ENCODE measurements around the gene FAM120AOS. TPM values are rescaled to one million over a fixed set of nuclear protein-coding genes. Genes with fewer than 3 reads are reported as not detected.

Gene FAM120AOS
- total RNA-seq, 1 experiment from 2014 or later: 70.7 TPM

DNA sequence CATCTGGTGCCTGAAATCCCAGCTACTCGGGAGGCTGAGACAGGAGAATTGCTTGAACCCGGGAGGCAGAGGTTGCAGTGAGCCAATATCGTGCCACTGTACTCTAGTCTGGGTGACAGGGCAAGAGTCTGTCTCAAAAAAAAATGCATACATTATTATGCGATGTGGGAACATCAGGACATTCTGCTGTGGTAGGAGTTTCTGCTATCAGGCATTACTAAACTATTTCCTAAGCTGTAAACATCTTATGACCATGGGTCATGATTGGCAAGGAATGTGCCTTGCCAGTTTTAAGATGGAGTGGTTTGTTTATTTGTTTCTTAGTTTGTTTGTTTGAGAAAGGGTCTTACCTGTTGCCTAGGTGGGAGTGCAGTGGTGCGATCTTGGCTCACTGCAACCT is 47.0 kb downstream of the FAM120AOS start:
- no peak for DNase-seq (ENCODE audit: low spot score)
- in situ Hi-C loops (cut with HindIII; ENCODE audit: low sequenced_read_pairs): no loop called here

DNA sequence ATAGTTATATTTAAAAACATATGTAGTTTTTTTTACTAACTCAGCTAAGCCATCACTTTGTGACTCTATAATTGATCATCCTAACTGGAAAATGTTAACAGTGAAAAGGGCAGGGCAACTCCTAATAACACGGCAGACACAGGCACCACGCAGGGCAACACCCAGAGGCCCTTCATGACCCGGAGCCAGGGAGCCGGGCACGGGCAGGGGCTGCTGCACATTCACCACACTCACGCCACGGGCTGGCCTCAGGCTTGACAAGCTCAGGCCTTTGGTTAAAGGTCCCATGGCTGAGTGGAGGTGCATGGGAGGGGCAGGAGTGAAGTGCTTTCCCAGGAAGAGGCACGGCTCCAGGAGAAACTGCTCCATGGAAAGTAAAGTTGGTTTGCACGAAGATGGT is 54.9 kb downstream of the FAM120AOS start:
- in situ Hi-C loops (cut with HindIII; ENCODE audit: low sequenced_read_pairs): no loop called here

DNA sequence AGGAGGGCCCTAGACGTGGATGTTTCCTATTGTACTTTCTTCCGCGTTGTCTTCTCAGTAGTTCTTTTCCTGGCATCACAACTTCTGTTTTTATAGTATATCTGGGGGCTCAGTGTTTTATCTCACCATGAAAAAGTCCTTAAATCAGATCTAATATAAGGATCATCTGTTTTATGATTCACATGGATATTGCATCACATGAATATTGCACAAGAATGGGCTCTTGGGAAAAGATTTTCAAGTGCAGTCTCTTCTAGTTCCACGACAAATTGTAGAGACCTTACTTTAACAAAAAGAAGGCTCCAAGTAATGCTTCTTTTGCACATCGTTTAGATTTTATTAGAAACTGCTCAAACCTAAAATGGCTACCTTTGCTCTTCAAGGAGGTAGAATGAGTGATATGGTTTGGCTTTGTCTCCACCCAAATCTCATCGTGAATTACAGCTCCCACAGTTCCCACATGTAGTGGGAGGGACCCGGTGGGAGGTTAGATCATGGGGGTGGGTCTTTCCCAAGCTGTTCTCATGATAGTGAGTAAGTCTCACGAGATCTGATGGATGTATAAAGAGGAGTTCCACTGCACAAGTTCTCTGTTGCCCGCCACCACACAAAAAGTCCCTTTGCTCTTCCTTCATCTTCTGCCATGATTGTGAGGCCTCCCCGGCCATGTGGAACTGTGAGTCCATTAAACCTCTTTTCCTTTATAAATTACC is 55.6 kb downstream of the FAM120AOS start:
- DNase-seq (ENCODE audit: low spot score): no peak
- in situ Hi-C loops (cut with HindIII; ENCODE audit: low sequenced_read_pairs): no loop called here

More for the DNA sequence above, 54.9 kb downstream of the FAM120AOS start:
- DNase-seq (ENCODE audit: low spot score): no peak

Other genes starting within 250 kb of the FAM120AOS start
- gene FAM120A, start 1.9 kb downstream of the FAM120AOS start, total RNA-seq (2014; rRNA removed; shearing (Covaris generic)): 37.6 and 38.9 TPM in 2 replicates
- 6.3 and 8.1 TPM in 2 replicates for gene PHF2, start 123.0 kb upstream of the FAM120AOS start, total RNA-seq (2014; rRNA removed; shearing (Covaris generic))